Renal pelvis (tissue), 4 donors: Measurements from ENCODE around the gene SEC16B. TPM values are rescaled to one million over a fixed set of nuclear protein-coding genes. Genes with fewer than 3 reads are reported as not detected.

Experiments used
- DNase-seq: peaks from one replicate; pipeline ENCODE4 v3.0.0-alpha.2; 2013
- polyA plus RNA-seq, 3 donors: library from polyadenylated mRNA; unstranded; fragments of 120-200 nt; gene quantifications; one replicate each; pipeline ENCODE4 v1.2.1, GENCODE V29; 2013; ENCODE audit not compliant: insufficient read length in 3 of 3

The SEC16B gene
- polyA plus RNA-seq, 3 donors, result 4.0 to 6.6 (median 5.4) TPM

DNA sequence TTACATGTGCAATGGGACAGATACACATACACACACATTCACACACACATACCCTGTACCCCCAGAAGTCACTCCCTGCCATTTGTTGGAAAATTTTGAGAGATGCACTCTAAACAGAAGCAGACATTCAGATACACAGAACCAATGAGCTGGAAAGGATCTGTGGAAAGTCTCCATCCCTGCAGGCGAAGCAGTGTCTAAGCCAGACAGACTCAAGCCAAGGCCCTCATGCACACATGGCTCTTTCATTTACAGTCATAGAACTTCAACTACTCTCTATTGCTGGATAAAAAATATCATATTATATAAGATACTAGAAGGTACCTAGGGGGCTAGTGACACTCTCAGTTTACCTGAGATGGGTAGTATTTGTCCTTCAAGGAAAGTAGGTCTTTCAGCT, 7.3 kb upstream of the SEC16B start:
- no peak for DNase-seq

DNA sequence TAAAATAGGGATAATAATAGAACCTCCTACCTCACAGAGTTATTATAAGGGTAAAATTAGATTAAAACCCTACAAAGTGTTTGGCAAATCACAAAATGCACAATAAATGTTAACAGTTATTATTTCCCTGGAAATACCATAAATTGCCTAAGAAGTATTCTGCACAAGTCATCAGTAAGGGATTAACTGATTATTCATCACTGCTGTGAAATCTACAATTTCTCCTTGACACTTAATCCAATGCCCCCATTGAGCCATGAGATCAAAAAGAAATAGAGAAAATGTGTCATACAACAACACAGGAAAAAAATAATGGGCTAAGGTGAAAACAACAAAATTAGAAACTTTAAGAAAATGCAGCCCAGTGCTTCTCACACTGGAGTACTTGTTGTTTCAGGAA, 6.7 kb upstream of the SEC16B start:
- DNase-seq, result no peak

DNA sequence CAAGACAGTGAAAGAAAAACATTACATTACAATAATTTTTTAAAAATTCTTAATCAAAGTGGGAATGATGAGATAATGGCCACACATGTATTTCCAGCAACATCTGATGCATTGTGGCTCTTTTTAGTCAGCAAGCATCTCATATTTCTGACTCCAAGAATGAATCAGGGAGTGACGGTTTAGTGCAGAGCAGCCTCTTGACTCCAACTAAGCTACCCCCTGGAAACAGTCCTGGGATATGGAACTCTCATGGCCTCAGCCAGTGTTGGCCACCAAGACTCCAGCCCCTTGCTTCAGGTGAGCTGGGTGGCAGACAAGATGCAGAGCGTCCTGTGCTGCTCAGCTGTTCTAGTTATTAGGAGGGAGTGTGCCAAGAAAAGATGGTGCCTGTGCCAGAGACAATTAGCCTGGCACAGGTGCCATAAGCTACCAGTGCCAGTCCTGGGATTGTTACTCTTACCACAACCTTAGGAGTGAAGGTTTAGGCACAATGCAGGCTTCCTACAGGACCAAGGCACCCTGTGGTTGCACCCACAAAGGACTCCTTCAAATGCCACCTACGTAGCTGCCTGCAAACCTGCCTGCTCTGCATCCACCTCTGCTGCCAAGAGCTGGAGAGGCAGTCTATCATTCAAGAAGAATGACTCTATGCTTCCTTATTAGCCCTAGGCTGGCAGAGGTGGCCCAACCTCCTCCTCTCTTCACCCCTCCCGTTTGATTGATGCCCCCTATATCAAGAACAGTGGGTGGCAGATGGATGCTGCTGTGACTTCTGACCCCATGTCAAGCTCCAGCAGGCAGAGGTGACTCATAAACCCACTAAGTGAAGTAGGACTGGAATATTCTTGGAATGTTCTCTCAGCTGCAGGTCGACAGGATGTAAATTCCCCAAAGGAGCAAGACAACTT, 6.0 kb upstream of the SEC16B start:
- DNase-seq, result no peak

DNA sequence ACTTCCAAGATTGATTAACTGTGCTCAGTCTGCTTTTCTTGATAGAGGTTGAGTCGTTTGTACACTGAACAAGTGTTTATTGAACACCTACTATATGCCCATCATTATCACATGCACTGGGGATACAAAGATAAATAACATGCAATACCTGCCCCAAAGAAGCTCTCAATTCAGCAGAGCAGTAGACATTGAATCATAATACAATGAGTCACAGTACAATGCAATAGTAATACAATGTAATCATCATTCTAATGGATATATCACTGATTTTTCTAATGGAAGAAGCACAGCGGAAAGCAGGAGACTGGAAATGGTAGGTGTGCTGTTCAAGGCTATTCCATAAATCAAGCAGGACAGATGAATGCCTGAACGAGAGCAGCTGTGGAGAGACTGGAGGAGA, 3.7 kb upstream of the SEC16B start:
- DNase-seq, result no peak

DNA sequence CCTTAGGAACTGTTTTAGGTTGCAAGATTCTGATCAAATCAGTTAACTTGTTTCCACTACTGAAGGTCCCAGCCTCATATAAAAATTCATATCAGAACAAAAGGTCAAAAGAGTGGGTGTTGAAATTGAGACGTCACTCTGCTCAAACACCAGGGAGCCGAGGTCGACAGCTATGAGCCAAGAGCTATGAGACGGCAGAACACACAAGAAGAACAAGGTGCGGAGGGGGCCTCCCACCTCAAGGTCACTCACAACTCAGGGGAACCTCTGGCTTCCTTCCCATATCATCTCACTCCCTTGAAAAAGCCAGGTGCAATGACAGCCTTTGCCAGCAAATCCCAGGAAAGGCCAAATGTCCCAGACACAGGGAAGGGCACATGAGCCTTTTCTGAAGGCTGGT, 749 bp downstream of the SEC16B start:
- DNase-seq, result no peak

DNA sequence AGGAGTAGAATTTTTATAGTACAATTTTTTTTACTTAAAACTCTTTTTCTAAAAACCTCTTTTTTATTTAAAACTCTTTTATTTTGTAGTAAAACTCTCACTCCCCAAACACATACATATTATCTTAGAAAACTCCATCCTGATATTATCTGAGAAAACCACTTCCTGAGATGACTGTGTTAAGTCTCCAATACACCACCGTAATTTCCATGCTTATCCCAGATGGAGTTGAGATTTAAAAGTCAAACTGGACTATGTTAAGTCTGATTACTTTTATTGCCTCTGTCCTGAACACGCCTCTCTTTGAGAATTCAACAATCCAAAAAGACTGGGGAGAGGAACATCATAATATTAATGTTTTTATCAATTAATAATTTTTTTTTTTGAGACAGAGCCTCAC, 3.7 kb downstream of the SEC16B start:
- DNase-seq, result no peak

DNA sequence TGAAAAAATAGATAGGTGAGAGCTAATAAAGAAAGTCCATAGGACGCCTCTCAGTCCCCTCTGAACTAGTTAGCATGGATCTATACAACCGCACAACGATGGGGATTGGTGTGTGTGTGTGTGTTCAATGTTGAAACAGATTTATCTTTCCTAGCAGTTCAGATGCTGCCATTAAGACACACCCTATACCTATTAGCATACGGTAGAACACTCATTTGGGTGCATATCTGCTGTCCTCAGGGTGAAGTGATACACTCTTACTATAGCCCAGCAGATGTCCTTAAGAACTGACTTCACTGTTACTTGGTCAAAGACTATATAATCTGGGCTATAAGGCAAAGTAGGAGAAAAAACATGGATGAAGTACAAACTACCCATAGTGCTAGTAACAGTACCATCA, 4.6 kb downstream of the SEC16B start:
- DNase-seq, result no peak

DNA sequence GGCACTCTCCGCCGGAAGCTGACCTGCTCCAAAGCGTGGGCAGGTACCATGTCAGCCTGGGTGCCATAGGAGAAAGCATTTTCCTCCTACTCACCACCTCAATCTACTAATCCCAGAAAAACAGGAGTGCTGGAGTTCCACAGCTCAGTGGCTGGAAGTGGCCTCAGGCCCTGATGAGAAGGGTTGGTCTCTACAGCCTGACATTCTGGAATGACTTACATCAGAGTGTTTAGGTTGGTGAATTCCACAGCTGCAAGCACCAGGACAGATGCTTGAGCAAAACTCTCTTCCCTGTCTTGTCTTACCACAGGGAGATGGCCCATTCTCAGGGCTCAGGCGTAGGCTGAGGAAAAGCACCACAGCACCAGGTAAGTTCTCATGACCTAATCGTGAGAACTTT, 5.5 kb downstream of the SEC16B start:
- DNase-seq, result no peak

DNA sequence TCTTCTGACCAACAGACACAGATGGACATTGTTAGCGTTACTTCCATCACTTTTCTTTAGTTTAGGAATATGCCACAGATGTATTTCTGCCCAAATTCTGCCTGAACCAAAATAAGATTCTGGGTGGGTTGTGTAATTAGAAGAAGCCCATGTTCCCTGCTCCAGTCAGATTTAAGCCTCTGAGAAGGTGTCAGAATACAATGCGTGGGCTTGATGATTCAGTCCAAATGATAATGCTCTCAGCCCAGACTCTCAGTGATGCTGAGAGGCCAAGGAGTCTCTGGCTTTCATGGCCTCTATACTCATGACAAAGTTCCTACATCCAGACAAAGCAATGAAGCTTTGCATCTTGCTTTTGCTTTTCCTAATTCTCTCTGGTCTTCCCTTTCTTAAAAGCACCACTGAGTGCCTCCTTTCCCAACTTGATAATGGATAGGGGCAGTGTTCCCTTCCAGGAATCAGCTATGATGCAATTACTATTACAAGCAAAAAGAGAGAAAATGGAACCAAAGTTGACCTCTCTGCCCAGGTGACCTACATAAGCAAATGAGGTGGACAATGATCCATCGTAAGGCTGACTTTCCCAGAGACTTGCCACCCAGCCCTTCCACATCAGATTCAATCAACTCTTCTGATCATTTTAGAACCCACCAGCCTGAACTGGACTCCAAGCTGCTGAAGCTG, 8.8 kb downstream of the SEC16B start:
- no peak for DNase-seq

DNA sequence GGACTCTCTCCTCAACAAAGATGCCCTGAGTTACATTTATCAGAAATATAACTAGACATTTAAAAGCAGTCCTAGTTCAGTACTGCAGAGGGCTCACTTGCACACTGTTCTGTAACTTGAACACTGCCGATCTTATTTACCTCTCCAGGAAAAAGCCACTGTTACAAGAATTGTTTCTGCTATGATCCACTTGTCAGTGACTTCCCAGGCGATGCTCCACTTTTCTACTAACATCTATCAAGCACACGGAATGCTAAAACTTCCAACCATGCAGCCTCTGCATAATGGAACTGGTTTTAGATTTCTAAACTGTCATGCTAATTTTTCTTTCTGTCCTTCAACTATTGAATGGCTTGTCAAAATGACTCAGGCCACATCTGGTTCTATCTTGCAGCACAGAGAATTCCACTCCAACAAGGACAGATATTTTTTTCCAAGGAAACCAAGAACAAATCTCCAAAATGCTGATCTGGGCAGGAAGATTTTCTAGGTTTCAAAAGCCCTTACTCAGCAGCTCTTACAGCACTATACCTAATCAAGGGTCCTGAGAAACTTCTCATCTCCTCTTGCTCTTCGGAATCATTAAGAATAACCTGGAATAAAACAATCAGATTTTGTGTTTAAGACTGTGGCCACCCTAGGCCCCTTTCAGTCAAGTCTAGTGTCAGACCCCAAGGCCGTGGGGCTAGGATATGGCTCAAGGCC, 9.9 kb downstream of the SEC16B start:
- no peak for DNase-seq

DNA sequence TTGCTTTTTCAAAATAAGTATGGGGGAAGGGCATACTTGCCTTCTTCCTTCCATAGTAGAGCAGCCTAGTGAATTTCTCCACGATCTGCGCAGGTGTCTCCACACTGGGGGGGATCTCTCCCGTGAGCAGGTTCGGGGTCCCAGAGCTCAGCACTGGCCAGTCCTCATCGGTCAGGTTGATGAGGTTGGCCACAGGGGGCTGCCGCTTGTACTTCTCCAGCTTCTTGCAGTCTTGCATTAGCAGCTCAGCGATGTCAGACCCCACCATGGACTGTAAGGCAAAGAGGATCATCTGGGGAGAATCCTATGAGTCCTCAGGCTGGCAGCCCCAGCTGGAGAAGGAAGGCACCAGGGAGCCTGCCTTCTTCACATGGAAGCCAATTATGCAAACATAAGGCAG, 11.8 kb downstream of the SEC16B start:
- no peak for DNase-seq

DNA sequence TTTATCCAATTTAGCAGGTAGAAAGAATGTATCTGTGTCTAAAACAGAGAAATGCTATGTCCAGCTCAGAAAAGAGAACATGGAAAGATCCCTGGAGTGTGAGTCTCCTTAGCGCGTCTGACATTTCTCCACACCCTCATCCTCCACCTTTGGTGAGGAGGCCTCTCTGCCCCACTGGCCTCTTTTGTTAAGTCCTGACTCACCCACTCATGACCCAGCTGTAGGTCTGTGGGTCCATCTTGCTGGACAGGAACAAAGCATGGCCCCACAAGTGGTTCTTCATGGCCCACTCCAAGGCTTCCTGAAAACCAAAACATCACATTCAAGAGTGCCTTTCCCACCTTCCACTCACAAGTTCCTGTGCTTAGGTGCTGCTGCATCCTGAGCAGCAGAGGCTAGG, 15.8 kb downstream of the SEC16B start:
- no peak for DNase-seq

DNA sequence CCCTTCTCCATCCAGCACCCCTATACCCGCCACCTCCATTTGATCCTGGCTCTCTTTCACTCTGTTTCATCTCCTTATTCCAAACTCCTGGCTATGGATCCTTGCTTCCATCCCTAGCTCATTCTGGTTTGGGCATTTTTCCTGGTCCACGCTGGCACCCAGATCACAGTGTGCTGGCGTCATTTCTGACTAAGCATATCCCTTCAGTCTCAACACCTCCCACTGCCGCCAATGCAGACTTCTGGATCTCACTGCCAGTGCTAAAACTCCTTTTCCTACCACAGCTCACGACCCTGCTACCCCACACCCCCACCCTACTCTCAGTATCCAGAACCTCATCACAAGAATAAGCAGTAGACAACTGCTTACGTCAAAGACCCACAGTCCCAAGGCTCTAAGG, 16.3 kb downstream of the SEC16B start:
- DNase-seq, result no peak

DNA sequence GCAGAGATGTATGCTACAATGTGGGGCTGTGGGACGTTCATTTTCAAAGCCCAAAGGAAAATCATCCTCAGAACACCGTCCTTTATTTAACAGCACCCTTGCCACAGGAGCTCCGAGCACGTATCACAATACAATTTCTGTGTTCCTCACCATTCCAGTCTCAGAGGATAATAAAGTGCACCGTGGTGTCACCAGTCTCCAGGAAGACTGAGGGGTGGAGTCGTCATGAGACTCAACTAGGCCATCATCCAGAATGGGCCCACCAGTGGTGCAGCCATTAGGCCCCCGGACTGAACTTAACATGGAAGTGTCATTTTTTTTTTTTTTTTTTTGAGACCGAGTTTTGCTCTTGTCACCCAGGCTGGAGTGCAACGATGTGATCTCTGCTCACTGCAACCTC, 17.2 kb downstream of the SEC16B start:
- DNase-seq, result no peak

DNA sequence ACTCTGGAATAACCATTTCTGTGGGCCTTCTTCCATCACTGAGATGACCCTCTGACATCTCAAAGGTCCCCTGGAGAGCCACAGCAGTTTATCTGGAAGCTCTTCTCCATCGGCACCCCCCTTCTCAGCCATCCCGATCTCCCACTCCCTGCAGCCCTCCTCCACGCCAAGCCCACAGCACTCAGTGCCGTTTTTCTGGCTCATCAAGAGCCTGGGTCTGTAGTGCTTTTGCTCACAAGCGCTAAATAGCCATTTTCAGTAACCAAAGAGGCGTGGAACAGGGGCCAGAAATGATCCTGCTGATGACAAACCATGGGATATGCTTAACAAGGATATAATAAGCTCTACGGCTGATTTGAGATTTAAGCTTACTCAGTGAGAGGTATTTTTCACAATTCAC, 17.6 kb downstream of the SEC16B start:
- DNase-seq, result no peak

DNA sequence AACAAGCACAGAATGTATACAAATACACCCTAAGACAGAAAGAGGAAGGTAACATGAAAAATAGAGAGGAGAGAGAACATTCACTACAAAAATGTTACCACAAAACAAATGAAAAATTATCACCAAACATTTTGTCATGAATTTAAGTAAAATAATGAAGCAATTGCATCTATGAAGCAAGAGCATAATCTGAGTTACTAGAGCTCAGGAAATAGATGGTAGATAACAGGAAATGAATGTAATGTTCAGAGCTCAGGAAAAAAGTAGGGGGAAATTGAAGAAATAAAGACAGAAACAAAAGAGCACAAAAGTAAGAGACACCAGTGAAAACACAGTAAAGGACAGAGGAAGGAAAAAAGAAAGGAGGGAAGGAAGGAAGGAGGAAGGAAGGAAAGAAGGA, 19.4 kb downstream of the SEC16B start:
- DNase-seq, result no peak

DNA sequence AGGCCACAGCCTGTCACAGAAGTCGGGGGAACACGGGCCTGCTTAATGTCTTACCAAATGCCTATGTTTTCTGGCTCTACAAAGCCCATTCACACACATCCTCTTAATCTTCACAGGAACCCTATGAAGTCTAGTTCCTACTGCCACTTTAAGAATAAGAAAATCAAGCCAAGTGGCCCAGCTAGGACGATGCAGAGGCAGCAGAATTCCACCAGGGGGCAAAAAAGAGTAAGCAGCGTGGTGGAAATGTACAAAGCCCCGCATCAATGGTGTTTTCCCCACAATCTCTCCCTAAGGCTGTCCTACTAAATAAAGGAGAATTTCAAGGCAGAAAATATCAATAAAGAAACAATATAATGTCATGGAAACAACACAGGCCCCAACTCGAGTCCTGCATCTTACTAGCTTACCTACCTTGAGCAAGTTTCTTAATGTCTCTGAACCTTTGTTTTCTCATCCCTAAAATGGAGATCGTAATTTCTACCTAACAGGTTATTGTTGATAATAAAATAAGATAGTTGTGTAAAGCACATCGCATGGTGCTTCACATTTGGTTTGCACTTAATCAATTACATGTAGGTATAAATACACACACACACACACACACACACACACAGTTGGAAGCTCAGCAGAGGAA, 21.4 kb downstream of the SEC16B start:
- peak; percentile 75 for DNase-seq

DNA sequence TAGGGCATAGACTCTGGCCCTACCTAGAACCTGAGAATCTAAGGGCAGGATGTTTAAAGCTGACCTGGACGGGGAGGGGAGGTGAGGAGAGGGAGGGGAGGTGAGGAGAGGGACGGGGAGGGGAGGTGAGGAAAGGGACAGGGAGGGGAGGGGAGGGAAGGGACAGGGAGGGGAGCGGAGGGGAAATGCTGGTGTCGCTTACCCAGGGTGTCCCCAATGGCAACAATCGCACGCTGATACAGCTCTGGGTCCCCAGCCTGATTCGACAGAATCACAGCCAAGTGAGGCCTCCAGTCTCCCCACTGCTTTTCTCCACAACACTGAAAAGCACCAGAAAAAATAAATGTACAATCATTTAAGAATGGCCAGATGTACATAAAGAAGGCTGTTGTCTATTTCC, 22.2 kb downstream of the SEC16B start:
- no peak for DNase-seq

DNA sequence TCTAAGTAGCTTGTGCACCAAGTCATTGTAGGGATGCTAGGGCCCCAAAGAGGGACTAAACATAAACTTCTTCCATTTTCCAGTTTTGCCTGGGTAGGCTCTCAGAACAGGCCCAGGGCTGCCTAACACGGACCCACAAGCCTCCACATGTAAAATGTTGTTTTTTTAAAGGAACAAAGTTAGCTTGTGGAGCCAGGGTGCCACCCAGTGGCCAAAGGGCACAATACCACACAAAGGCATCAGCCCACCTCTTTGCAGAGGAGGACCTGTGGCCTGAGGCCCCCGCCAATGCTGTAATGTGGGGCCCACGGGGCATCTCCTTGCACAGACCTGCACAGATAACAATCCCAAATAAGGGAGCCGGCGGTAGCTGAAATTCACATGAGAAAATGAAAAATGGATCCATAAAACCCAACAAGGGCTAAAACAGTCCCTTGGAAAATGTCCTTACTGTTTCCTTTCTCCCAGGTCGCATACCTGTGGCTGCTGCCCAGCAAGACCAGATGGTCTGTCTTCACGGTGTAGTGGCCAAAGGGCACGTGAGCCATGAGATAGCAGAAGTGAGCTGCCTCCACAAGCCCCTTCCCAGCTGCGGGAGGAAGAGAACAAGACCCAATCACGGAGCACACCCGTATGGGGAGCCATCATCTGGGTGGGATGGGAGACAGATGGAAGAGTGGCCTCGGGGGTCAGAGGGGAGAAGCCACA, 23.8 kb downstream of the SEC16B start:
- peak; percentile 57 for DNase-seq

DNA sequence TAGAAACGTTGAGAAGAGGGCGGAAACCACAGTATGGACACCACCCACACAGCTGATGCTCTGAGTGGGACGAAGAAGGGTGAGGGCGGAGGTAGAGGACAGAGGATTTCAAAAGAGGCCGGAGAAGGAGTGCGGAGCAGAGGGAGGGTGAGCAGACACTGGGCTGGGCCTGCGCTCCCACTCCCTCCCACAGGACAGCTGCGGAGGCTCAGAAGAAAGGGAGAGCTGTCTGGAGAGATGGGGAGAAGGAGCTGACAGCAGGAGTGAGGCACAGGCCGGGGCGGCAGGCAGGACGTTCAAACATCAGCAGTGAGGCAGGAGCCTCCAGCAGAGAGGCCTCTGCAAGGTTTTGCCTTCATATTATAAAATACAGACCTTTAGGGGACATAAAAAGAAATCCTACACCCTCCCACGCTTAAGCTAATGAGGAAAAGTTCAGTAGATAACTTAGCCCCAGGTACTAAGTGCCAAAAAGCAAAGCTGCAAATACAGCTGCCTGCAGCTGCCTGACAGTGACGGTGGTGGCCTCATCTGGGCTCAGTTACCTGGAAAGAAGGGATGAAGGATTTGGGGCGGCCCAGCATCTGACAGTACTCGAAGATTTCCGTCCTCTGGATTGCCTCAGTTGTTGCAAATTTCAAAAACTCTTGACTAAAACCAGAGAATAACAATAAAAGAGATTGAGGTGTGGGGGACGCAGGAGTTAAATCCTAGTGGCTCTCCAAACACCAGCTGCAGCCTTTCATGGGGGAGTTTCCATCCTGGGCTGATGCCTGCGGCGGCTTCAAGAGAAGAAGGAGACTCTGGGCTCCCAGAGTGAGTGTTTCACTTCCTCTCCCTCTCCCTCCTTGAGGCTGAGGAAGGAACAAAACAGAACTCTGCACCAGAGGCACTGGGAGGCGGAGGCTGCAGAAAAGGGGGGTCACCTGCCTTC, 25.6 kb downstream of the SEC16B start:
- DNase-seq, result peak; percentile 76

DNA sequence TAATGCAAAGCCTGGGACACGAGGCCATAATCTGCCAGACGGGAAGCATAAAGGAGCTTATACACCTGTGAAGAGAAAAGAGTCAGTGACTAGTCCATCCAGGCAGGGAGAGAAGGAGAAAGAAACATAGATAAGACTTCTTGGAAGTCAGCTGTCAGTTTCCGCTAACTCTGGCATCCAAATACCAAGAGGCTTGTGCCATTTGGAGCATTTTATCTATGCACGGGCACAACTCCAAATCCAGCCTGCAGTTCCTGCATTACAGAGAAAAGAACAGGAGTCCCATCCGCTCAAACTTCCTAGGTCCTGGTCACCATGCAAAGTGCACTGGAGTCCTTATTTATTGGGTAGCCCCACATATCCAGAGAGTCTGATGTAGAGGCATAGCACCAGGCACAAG, 27.9 kb downstream of the SEC16B start:
- no peak for DNase-seq
